Thoracic aorta (tissue), 2 donors: Measurements from ENCODE around the gene DRAM1. TPM values are rescaled to one million over a fixed set of nuclear protein-coding genes. Genes with fewer than 3 reads are reported as not detected.
"Not testable (repeated sequence)": the region's sequence is repeated elsewhere in the genome, so short reads cannot be mapped to it uniquely, and the experiment has no call there.

Experiments
- ATAC-seq: fragments of 150-250 bp; one replicate; pipeline ENCODE4 v1.8.0; 2017; ENCODE audit warnings: low read depth; ENCODE audit not compliant: insufficient number of reproducible peaks, low FRiP score
- DNase-seq: peaks from one replicate; pipeline ENCODE4 v3.0.0-alpha.2; 2020; ENCODE audit warnings: low spot score
- H3K27ac ChIP-seq, 2 donors: fragments of 200-600 bp; sonication (generic); 1 replicate in 1 of 2; 2 replicates in 1 of 2; pipeline ENCODE4 v1.5.1; 2016; ENCODE audit warnings: mild to moderate bottlenecking in 2 of 2, moderate library complexity in 2 of 2
- H3K27me3 ChIP-seq: fragments of 200-600 bp; sonication (generic); replicated peaks from 2 replicates; pipeline ENCODE4 v1.6.0; 2016; ENCODE audit warnings: mild to moderate bottlenecking; ENCODE audit not compliant: insufficient read depth
- H3K36me3 ChIP-seq: fragments of 200-600 bp; sonication (generic); one replicate; pipeline ENCODE4 v1.5.1; 2016
- H3K4me1 ChIP-seq, 2 donors: fragments of 200-600 bp; sonication (generic); 1 replicate in 1 of 2; 2 replicates in 1 of 2; pipeline versions ENCODE4 v1.5.1 to v1.6.0; 2016; ENCODE audit warnings: low read depth in 2 of 2, mild to moderate bottlenecking in 1 of 2; ENCODE audit not compliant: control insufficient read depth in 1 of 2
- H3K4me3 ChIP-seq: fragments of 200-600 bp; sonication (generic); 2 replicates; pipeline ENCODE4 v1.5.1; 2016; ENCODE audit warnings: mild to moderate bottlenecking
- H3K9me3 ChIP-seq: fragments of 200-600 bp; sonication (generic); 2 replicates; pipeline ENCODE4 v1.5.1; 2016
- CTCF ChIP-seq: fragments of 200-600 bp; sonication (generic); IDR thresholded peaks from one replicate; pipeline ENCODE4 v1.5.1; 2019; ENCODE audit warnings: antibody characterized with exemption
- total RNA-seq, 2 donors: library from RNA; depleted of rRNA; stranded (reverse); fragments of >200 nt; gene quantifications; one replicate each; pipeline versions ENCODE4 v1.1.0 to v1.2.3, GENCODE V29; 2016

The DRAM1 gene
- total RNA-seq, 2 donors from 2014 or later = 24.2 to 35.3 TPM

- TF ChIP-seq CTCF = no peak
- no peak for ATAC-seq
These were observed 6.8 kb downstream of the DRAM1 start for GRCh38 chr12:101884174-101884573.

GRCh38 chr12:101884781-101885340 is 7.5 kb downstream of the DRAM1 start:
- H3K27ac ChIP-seq, H3K9me3 ChIP-seq, DNase-seq, H3K4me1 ChIP-seq, H3K27me3 ChIP-seq, H3K4me3 ChIP-seq, H3K36me3 ChIP-seq, ATAC-seq: not testable (repeated sequence)

More at GRCh38 chr12:101884174-101884573, 6.8 kb downstream of the DRAM1 start:
- DNase-seq = no peak
- no peak overlapping the region for H3K4me3 ChIP-seq
- H3K27ac ChIP-seq = no peak overlapping the region
- H3K36me3 ChIP-seq = no peaks in the 10 kb centered on the region
- no peaks in the 10 kb centered on the region for H3K9me3 ChIP-seq
- no peaks in the 10 kb centered on the region for H3K27me3 ChIP-seq
- H3K4me1 ChIP-seq = no peaks in the 10 kb centered on the region

- DNase-seq (no peak), ATAC-seq (no peak)
- H3K4me3 ChIP-seq = no peak overlapping the region
- H3K36me3 ChIP-seq = no peaks in the 10 kb centered on the region
- H3K27me3 ChIP-seq = no peaks in the 10 kb centered on the region
- no peak overlapping the region for H3K27ac ChIP-seq
- no peaks in the 10 kb centered on the region for H3K4me1 ChIP-seq
- no peak for TF ChIP-seq CTCF
- no peaks in the 10 kb centered on the region for H3K9me3 ChIP-seq
These were observed 8.7 kb downstream of the DRAM1 start for GRCh38 chr12:101885912-101886561.

- ATAC-seq (no peak), DNase-seq (no peak)
- Histone ChIP-seq H3K4me3 (no peak overlapping the region), H3K4me1 (peaks cover 5 to 9% of the 10 kb centered on the region in 2 donors), H3K9me3 (no peaks in the 10 kb centered on the region), H3K27me3 (no peaks in the 10 kb centered on the region), H3K36me3 (no peaks in the 10 kb centered on the region), H3K27ac (no peak overlapping the region)
- no peak for TF ChIP-seq CTCF
These were observed 11.9 kb downstream of the DRAM1 start for GRCh38 chr12:101889211-101889752.

GRCh38 chr12:101891462-101891971 is 14.1 kb downstream of the DRAM1 start:
- Histone ChIP-seq H3K36me3 (no peaks in the 10 kb centered on the region), H3K27me3 (no peaks in the 10 kb centered on the region), H3K27ac (peak overlapping the region; percentile 42 to 43), H3K9me3 (no peaks in the 10 kb centered on the region), H3K4me1 (peaks cover 5 to 9% of the 10 kb centered on the region in 2 donors), H3K4me3 (no peak overlapping the region)
- no peak for DNase-seq
- peak; percentile 43 for ATAC-seq
- no peak for TF ChIP-seq CTCF
